HFF-Myc (cell line): ENCODE measurements around the gene FAM163B.

ENCODE experiments used
- DNase-seq: peaks from one replicate; pipeline ENCODE4 v3.0.0-alpha.2; 2011; ENCODE audit warnings: low read depth; ENCODE audit errors: extremely low read depth
- H3K4me3 ChIP-seq: replicated peaks from 2 replicates; pipeline ENCODE4 v1.5.1; 2011; ENCODE audit warnings: low read depth, mild to moderate bottlenecking, control low read depth, low read length
- TF ChIP-seq, protein P1 (sequence below): IDR thresholded peaks from 2 replicates; pipeline ENCODE4 v1.5.1; 2012; ENCODE audit warnings: mild to moderate bottlenecking, low read depth, low read length, control low read depth; ENCODE audit errors: missing control alignments

Gene FAM163B

DNA sequence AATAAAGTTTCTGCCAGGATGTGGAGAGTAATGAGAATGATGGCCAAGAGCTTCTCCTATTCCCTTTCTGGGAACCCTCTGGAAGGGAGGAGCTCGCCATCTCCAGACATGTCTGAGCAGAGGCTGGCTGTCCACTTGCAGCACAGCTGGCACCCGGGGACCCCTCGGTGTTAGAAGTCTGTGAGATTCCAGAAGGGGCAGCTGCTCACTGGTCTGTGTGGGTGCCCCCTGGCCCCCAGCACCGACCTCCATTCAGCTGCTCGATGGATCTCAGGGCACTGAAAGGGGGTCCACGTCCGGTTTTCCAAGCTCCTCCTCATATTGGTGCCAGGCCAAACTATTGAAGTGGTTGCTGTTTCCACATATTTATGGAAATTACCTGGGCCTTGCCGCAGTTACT is 3.6 kb upstream of the FAM163B start:
- H3K4me3 ChIP-seq, result no peak overlapping the region
- DNase-seq, result no peak
- TF ChIP-seq, protein P1, sequence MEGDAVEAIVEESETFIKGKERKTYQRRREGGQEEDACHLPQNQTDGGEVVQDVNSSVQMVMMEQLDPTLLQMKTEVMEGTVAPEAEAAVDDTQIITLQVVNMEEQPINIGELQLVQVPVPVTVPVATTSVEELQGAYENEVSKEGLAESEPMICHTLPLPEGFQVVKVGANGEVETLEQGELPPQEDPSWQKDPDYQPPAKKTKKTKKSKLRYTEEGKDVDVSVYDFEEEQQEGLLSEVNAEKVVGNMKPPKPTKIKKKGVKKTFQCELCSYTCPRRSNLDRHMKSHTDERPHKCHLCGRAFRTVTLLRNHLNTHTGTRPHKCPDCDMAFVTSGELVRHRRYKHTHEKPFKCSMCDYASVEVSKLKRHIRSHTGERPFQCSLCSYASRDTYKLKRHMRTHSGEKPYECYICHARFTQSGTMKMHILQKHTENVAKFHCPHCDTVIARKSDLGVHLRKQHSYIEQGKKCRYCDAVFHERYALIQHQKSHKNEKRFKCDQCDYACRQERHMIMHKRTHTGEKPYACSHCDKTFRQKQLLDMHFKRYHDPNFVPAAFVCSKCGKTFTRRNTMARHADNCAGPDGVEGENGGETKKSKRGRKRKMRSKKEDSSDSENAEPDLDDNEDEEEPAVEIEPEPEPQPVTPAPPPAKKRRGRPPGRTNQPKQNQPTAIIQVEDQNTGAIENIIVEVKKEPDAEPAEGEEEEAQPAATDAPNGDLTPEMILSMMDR, result no peak

DNA sequence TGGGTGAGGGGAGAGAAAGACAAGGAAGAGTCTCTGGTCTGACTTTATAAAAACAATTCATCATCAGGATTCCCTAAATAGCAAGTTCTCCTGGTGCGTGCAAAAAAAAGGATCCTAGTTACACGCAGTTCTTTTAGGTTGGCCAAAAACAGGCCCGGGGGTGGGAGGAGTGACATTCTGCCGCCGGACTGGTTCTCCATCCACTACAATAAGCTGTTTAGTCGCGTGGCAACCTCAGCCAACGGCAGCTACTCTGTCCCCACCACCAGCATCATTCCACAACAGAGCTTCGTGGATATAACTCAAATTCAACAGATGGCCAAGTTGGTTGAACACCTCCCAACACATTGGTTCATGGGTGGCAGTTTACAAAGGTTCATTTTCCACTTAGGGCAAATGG is 2.9 kb upstream of the FAM163B start:
- no peak for DNase-seq
- no peak overlapping the region for H3K4me3 ChIP-seq
- TF ChIP-seq, protein P1, result no peak

DNA sequence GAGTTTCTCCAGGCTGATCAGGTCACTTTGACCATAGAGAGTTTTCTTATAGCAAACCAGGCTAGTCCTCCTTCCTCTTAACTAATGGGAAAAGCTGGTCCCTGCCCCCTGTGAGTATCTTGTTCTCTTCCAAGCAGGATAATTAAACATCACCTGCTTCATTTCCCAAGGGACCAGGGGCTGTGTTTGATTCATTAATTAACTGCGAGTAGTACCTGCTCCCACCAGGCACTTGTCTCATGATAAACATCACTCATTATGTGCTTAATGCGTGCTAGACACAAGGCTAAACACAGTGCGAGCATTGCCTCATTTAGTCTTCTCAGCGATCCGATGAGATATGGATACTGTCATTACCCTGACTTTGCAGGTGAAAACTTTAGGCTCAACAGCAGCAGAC is 1.7 kb upstream of the FAM163B start:
- DNase-seq, result no peak
- TF ChIP-seq, protein P1, result no peak
- H3K4me3 ChIP-seq, result no peak overlapping the region

DNA sequence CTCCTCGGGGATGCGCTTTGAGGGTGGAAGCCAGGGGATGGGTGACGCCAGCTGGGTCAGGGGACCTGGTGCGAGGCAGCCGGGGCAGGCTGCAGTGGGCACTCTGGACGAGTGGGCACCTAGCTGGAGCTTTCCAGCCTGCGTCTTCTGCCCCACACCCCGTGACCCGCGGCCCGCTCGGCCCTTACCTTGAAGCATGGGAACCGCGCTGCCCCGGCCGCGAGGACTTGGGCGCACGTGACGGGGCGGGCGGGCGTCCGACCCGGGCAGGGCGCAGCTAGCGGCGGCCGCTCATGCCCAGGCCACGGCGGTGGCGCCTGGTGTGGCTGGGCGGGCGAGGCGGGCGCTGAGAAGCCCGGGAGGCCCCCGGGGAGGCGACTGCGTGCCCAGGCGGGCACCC is 300 bp downstream of the FAM163B start:
- DNase-seq, result no peak
- H3K4me3 ChIP-seq, result no peak overlapping the region
- TF ChIP-seq, protein P1, result no peak

DNA sequence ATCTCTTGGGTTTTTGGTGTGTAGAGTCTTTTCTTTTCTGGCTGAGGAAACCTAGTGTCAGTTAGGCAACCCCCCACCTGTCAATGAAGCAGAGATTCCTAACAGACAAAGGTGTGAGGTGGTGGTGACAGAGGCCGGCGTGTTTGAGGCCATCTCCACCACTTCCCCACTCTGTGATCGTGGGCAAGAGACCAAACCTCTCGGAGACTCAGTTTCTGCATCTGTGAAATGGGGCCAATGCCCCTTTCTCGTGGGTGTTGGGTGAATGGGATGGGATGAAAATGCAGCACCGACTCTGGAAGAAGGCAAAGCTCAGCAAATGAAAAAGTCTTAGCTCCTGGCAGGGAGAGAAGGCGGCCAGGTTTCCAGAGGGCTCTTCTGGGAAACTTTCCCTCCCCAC is 807 bp downstream of the FAM163B start:
- TF ChIP-seq, protein P1, result no peak
- H3K4me3 ChIP-seq, result no peak overlapping the region
- no peak for DNase-seq

DNA sequence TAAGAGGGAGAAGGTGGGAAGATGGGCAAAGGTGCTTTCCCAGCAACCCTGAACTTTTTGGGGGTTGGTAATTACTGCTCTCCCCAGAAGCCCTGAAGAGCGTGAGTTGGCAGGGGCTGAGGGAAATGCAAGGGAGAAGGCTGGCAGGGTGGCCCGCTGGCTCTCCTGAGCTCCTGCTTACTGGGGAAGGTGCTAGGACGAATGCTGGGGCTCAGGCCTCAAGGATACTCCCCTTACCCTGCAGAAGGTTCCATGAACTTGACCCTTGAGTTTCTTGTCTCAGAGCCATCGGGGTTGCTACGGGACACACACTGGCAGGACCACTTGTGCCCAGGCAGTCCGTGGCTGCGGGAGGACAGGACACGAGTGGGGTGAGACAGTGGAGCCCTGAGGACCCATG is 1.2 kb downstream of the FAM163B start:
- TF ChIP-seq, protein P1, result no peak
- no peak for DNase-seq
- no peak overlapping the region for H3K4me3 ChIP-seq

DNA sequence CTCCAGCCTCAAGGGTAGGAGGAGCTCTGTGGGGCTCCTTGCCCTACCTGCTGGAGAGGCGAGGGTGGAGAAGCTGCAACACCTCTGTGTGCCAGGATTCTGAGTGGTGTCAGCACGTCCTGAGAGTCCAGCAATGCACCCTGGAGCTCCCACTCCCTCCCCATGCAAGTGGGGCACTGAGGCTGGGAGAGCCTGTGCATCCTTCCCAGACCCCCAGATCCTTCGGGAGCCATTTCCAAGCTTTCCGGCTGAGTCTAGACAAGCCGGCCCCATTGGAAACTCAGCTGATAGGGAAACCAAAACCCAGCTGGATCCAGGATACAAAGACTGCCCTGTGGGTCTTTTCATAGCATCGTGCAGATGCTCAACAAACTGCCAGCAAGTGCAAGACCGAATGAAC is 1.8 kb downstream of the FAM163B start:
- H3K4me3 ChIP-seq, result no peak overlapping the region
- TF ChIP-seq, protein P1, result no peak
- DNase-seq, result no peak
